GM19463 (cell line): ENCODE data around the gene CARD19.
"Not testable (repeated sequence)": the region's sequence is repeated elsewhere in the genome, so short reads cannot be mapped to it uniquely, and the experiment has no call there.

Source experiments
- ATAC-seq: cut with Tn5 transposase; IDR thresholded peaks from one replicate; pipeline ENCODE4 v1.9.1; 2021; ENCODE audit warnings: mild to moderate bottlenecking, moderate library complexity; ENCODE audit not compliant: unreplicated experiment

Gene CARD19

DNA sequence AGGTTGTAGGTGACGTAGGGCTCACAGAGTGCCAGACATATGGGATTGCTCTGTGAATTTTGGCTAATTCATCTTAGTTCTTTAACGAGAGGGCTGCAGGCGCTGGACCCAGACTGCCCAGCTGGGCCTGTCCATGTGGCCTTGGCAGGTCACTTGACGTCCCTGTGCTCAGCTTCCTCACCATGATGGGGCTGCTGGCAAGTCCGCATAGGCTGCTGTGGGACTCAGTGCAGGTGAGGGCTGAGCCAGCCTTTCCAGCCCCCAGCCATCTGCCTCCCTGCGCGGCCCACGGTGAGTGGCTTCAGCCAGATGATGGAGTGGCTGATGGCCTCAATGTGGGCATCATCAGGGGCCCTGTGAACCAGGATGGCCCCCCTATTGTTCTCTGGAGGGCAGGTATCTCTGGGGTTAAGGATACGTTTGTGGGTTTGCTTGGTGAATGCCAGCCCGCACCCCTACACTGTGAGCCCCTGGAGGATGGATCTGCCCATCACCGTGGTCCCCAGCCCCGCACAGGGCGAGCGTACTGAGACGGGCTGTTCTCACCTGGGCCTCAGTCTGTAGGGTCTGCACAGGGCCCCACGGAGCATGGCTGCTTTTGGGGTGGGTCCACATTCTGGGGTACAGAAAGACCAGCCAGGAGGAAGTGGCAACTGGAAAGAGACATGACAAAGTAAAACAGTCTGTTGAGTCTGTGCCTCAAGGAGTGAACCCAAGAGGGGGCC is 3.7 kb downstream of the CARD19 start:
- no peak for ATAC-seq

DNA sequence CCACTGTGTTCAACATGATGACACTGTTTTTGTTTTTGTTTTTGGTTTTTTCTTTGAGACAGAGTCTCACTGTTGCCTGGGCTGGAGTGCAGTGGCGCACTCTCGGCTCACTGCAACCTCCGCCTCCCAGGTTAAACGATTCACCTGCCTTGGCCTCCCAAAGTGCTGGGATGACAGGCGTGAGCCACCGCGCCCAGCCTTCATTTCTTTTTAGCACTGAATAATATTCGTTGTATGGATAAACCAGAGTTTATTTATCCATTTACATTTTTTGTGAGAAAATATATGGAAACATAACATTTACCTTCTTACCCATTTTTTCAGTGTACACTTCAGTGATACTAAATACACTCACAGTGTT is 4.2 kb downstream of the CARD19 start:
- no peak for ATAC-seq

DNA sequence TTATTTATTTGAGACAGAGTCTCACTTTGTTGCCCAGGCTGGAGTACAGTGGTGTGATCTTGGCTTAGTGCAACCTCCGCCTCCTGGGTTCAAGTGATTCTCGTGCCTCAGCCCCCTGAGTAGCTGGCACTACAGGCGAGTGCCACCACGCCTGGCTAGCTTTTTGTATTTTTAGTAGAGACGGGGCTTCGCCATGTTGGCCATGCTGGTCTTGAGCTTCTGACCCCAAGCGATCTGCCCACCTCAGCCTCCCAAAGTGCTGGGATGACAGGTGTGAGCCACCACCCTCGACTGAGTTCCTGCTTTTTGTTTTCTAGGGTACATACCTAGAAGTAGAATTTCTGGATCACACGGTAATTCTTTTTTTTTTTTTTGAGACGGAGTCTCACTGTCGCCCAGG is 5.1 kb downstream of the CARD19 start:
- ATAC-seq = not testable (repeated sequence)

DNA sequence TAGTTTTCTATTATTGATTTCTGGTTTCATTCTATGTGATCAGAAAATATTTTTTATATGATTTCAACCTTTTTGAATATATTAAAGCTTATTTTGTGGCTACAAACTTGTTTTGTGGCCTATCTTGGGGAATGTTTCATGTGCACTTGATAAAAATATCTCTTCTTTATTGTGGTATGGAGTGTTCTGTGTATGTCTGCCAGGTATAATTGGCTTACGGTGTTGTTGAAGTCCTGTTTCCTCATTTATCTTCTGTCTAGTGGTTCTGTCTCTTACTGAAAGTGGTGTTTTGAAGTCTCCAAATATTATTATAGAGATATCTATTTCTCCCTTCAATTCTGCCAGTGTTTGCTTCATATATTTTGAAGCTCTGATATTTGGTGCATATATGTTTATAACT is 9.6 kb downstream of the CARD19 start:
- no peak for ATAC-seq

DNA sequence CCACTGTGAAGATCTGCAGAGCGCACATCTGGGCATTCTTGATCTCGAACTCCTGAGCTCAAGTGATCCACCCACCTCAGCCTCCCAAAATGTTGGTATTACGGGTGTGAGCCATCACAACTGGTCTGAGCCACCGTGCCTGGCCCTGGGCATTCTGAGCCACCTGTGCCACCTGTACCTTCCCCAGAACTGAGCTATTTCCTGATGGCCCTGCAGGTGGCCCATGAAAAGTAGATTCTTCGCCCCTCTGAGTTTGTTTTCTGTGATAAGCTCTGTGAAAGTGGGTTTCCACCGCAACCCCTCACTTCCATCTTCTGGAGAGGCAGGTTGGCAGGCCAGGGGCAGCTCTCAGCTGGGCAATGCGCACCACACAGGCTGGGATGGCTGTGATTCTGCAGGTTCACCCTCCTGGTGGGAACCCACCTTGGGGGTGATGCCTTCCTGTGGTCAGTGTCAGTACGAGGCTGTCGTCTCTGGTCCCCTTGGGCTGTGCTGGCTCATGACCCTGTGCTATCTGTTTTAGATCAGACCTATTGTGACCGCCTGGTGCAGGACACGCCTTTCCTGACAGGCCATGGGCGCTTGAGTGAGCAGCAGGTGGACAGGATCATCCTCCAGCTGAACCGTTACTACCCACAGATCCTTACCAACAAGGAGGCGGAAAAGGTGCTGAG is 11.3 kb downstream of the CARD19 start:
- no peak for ATAC-seq

DNA sequence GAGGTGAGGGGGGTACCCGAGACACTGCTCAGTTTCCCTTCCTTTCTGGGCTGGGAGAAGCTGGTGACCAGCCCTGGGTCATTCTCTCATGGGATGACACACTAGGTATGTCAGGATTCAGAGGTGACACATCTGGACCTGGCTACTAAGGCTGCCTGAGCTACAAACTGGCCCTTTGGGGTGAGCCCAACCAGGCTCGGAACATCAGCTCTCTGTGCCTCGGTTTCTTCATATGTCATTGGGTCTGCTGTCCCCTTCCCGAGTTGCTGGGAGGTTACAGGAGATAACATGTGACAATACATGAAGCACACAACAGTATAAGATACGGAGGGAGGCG is 11.8 kb downstream of the CARD19 start:
- no peak for ATAC-seq

DNA sequence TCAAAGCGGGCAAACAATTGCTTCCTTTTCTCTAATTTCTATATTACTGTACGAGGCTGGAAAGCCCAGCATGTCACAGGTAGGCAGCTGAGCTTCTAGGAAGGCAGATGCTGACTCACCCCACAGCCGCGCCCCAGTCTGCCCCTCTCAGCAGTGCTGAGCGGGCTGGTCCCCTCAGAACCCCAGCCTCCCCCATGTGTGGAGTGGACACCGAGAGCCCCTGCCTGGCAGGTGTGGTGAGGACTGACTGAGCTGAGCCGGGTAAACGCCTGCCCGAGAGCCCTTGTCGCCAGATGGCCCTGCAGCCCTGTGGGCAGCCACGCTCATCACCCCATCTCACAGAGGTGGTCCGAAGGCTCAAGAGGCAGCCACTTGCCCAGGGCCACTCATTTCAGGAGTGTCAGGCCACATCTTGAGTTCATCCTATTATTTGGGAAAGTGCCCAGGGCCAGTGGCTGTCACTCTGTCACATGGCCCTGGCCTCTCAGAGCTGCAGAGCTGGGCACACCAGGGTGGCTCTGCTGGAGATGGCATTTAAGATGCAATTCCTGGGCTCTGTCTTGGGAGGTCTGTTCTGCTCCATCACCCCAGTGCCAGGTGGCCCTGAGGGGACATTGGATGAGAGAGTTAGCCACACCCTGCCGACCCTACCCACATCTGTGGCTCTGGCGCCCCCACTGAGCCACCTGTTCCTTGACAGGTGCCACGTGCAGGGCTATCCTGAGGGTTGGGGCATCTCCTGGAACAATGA is 12.4 kb downstream of the CARD19 start:
- no peak for ATAC-seq

DNA sequence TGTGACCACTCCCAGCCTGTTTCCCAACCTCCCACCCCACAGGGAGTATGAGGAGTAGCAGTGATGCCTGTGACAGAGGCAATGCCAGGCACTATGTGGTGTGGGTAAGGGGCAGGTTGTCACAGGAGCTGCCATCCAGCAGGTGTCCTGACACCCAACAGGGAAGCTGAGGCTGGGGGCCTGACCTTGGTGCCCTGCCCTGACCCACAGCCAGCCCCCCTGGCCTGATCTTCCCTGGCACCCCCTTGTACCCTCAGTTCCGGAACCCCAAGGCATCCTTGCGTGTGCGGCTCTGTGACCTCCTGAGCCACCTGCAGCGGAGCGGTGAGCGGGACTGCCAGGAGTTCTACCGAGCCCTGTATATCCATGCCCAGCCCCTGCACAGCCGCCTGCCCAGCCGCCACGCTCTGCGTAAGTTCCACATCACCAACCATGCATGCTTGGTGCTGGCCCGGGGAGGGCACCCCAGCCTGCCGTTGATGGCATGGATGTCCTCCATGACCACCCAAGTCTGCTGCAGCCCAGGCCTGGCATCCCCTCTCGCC is 14.4 kb downstream of the CARD19 start:
- no peak for ATAC-seq

DNA sequence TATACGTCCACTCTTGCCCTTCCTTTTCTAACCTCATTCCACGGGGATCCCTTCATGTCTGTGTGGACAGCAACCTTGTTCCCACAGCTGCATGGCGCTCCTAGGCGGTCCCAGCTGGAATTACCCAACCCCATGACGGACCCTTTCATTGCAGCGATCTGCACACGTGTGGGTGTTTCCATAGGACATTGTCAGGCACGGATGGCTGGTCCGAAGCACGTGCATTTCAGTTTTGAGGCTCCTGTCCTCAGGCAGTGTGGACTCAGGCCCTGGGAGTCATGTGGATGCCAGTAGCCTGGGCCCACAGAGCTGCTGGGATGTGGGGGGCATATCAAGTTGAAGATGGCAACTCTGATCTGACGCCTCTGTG is 15.0 kb downstream of the CARD19 start:
- ATAC-seq = no peak

DNA sequence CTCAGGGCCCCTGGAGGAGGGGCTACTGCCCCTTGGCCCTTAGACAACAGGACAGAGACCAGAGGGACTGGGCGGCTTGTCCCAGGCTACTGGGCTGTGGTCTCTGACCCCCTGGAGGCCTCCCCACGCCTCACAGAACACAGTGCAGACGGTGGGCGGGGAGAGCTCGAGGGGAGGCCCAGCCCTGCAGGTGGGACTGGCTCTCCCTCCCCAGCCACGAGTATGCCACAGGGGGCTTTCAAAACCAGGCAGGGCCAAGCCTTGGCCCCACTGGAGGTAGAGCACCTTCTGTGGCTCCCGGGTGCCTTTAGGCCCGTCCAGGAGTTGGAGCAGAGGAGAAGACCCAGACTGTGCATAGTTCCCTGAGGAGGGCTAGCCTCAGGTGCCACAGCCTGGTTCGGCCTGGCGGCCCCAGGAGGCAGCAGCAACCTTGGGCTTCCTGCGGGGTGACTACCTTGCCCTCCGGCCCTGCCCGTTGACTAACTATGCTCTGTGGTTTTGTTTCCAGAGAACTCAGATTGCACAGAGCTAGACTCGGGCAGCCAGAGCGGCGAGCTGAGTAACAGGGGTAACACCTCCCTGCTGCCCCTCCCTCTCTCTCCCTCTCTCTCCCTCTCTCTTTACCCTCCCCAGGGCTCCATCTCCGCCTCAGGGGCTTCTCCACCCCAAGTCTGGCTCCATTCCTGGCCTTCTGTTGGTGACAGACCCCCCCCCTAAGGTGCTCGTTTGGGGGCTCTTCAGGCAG is 15.5 kb downstream of the CARD19 start:
- ATAC-seq = no peak

DNA sequence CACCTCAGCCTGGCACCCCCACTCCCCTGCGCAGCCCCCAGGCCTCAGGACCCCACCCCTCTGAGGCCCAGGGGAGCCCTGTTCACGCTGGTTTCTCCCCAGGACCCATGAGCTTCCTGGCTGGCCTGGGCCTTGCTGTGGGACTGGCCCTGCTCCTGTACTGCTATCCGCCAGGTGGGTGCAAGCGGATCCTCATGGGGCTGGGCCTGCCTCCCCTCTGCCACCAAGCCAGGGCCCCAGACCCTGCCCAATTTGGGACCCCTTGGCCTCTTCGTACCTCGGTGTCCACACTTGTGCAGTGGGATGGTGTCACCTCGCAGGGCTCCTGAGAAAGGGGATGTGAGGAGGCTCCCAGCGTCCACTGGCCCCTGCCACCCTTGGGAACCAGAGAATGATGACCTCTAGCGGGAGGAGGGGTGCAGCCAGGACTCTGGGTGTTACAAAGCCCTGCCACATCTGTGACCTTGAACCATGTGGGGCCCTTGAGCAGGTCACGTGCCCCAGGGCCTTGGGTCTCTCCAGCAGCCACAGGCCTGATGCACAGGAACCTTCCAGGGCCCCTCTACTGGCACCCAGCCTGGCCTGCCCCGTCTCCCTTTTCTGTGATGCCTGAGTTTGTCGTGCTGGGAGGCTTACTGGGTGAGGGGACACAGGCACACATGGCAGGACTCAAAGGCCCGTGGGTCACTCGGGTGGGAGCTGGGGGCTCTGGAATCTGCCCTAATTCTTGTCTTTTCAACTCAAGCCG is 16.3 kb downstream of the CARD19 start:
- ATAC-seq = no peak

DNA sequence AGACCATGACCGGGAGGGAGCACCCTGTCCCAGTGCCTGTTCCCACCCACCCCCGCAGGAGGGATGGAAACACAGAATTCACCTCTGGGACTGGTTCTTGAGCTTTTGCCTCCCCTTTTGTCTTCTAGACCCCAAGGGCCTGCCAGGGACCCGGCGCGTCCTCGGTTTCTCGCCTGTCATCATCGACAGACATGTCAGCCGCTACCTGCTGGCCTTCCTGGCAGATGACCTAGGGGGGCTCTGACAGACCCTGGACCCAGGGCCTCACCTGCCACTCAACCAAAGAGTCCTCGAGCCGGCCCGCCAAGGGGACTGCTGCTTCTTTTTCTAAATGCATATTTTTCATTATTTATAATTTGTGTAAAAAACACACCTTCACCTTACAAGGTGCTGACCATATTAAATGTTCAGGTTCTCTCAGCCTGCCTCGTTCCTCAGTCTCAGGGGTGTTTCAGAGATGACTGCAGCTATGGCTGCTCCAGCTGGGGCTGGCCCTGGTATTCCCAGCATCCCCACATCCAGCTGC is 16.9 kb downstream of the CARD19 start:
- ATAC-seq = no peak

DNA sequence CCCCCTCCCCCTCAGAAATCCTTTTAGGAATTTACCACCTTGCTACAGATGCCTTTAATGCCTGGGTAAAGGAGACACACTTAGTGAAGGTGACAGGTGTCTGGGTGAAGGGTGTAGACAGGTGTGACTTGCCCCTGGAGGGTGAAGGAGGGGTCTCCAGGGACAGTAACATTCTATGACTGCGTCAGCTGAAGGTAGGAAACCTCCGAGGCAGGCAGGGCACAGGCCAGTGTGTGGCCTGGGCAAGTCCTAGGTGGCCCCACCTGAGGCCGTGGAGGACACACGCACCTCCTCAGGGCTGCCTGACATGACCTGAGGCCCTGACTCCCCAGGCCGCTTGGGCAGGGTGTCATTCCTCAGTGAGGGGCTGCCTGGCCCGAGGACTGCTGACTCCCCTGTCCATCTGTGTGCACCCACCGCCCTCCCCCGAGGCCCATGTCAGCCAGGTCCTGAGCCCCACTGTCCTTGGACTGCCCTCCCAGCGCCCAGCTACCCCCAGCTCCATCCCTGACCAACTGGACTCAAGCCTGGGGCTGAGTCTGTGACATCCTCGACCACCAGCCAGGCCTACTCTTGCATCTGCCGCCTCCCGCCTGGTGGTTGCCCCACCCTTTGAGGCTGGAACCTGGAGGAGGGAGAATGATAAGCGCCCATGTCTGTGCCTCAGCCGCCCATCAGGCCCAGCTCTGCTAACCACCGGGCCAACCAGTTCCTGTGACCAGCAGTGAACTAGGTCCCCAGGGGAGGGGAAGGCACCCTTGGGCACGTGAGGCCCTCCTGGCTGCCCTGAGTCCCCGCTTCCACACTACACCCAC is 18.4 kb downstream of the CARD19 start:
- ATAC-seq = no peak

DNA sequence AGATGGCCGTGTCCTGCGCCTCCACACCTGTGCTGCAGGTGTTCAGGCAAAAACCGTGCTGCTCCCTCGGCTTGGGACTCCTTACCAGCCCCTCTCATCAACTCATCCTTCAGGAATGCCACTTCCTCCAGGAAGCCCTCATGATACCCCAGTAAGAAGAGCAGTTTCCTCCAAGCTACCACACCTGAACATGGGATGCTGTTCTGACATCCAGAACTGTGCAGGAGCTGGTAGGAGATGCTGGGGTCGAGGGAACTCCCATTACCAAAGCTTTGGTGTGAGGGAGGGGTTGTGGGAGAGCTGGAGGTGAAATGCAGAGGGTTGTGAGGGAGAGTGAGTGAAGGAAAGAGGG is 18.9 kb downstream of the CARD19 start:
- no peak for ATAC-seq

DNA sequence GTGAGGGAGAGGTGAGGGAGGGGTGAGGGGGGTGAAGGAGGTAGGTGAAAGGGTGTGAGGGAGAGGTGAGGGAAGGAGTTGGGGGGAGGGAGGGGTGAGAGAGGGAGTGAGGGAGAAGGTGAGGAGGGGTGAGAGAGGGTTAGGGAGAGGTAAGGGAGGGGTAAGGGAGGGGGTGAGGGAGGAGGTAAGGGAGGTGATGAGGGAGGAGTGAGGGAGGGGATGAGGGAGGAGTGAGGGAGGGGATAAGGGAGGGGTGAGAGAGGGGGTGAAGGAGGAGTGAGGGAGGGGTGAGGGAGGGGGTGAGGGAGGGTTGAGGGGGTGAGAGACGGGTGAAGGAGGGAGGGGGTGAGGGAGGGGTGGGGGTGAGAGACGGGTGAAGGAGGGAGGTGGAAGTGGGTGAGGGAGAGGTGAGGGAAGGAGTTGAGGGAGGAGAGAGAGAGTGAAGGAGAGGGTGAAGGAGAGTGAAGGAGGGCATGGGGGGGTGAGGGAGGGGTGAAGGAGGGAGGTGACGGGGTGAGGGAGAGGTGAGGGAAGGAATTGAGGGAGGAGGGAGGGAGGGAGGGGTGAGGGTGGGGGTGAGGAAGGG is 19.6 kb downstream of the CARD19 start:
- no peak for ATAC-seq

DNA sequence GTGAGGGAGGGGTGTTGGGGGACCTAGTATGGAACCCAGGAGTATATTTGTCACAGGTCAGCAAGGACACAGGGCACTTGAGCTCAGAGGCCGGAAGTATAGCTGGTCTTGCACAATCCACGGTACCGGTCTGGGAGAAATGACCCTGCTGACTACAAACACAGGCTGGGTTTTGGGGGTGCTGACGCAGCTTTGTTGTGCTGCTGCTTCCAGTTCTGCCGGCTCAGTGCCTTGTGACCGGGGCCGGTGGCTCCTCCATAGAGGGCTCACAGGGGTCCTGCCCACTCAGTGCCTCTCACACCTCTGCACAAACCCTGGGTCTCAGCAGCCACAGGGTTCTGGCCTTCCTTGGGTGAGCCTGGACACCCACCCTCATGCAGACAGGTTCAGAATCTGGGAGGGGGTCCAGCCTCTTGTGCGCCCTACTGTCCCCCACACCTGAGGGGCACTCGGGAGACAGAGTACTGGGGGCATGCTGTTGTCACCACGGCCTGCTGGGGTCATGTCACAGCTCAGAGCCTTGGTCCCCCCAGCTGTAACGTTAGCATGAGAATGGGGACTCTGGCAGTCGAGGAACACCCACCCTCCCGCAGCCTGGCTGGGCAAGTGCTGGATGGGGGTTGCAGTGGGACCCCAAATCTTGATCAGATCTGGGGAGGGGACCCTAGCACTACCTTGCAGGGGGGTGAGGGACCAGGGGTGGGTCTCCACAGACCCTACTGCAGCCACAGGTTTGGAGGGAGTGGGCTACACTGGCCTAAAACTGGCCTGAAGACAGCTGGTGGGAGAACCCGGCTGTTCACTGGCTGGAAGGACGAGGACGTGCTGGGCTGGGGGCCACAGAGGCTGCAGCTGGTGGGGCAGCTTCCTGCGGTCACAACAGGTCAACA is 20.3 kb downstream of the CARD19 start:
- no peak for ATAC-seq

DNA sequence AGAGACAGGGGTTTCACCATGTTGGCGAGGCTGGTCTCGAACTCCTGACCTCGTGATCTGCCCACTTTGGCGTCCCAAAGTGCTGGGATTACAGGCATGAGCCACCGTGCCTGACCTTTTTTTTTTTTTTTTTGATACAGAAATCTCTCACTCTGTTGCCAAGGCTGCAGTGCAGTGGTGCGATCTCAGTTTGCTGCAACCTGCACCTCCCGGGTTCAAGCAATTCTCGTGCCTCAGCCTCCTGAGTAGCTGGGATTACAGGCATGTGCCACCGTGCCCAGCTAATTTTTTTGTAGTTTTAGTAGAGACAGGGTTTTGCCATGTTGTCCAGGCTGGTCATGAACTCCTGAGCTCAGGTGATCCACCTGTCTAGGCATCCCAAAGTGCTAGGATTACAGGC is 21.5 kb downstream of the CARD19 start:
- ATAC-seq = not testable (repeated sequence)
